MM.1S (cell line): ENCODE measurements around the gene RUSC1.

Experiments used
- DNase-seq: peaks from one replicate; pipeline ENCODE4 v3.0.0-alpha.2; 2015
- H2AFZ ChIP-seq: fragments of 300-600 bp; sonication (generic); 2 replicates; pipeline ENCODE4 v1.6.0; 2016; ENCODE audit warnings: antibody characterized with exemption, low read length
- H3F3A ChIP-seq: fragments of 300-600 bp; sonication (generic); 2 replicates; pipeline ENCODE4 v1.6.1; 2016; ENCODE audit warnings: mild to moderate bottlenecking, antibody characterized with exemption, low read length, moderate library complexity, mixed read lengths; ENCODE audit not compliant: insufficient read depth
- H3K27ac ChIP-seq: fragments of 300-600 bp; sonication (generic); 2 replicates; pipeline ENCODE4 v1.5.1; 2016; ENCODE audit warnings: mild to moderate bottlenecking, low read length
- H3K27me3 ChIP-seq: fragments of 300-600 bp; sonication (generic); replicated peaks from 2 replicates; pipeline ENCODE4 v1.6.0; 2016; ENCODE audit warnings: low read length; ENCODE audit not compliant: insufficient read depth
- H3K36me3 ChIP-seq: fragments of 300-600 bp; sonication (generic); replicated peaks from 2 replicates; pipeline ENCODE4 v1.6.1; 2016; ENCODE audit warnings: mild to moderate bottlenecking, low read length, mixed read lengths; ENCODE audit not compliant: insufficient read depth
- H3K4me1 ChIP-seq: fragments of 300-600 bp; sonication (generic); 2 replicates; pipeline ENCODE4 v1.6.1; 2016; ENCODE audit warnings: low read length, mixed read lengths
- H3K4me2 ChIP-seq: fragments of 300-600 bp; sonication (generic); 2 replicates; pipeline ENCODE4 v1.6.0; 2016; ENCODE audit warnings: low read depth, low read length
- H3K4me3 ChIP-seq: fragments of 300-600 bp; sonication (generic); 2 replicates; pipeline ENCODE4 v1.5.1; 2016; ENCODE audit warnings: low read length, mixed read lengths
- H3K79me2 ChIP-seq: fragments of 300-600 bp; sonication (generic); 2 replicates; pipeline ENCODE4 v1.6.1; 2016; ENCODE audit warnings: mixed run types, low read length, mixed read lengths
- H3K9ac ChIP-seq: fragments of 300-600 bp; sonication (generic); 2 replicates; pipeline ENCODE4 v1.6.1; 2016; ENCODE audit warnings: low read length, mixed read lengths
- H3K9me2 ChIP-seq: fragments of 300-600 bp; sonication (generic); replicated peaks from 2 replicates; pipeline ENCODE4 v1.6.1; 2016; ENCODE audit warnings: mild to moderate bottlenecking, low read length, mixed read lengths; ENCODE audit not compliant: insufficient read depth
- H3K9me3 ChIP-seq: fragments of 300-600 bp; sonication (generic); replicated peaks from 2 replicates; pipeline ENCODE4 v1.6.1; 2016; ENCODE audit warnings: mild to moderate bottlenecking, low read length, mixed read lengths; ENCODE audit not compliant: insufficient read depth
- H4K20me1 ChIP-seq: fragments of 300-600 bp; sonication (generic); 2 replicates; pipeline ENCODE4 v1.6.1; 2016; ENCODE audit warnings: mild to moderate bottlenecking, low read length, moderate library complexity, mixed read lengths; ENCODE audit not compliant: insufficient read depth
- EZH2 ChIP-seq: fragments of 300-600 bp; sonication (generic); optimal IDR thresholded peaks from 2 replicates; pipeline ENCODE3; 2017; ENCODE audit warnings: low read depth, mild to moderate bottlenecking, antibody characterized with exemption, low read length, mixed read lengths
- EZH2phosphoT487 ChIP-seq: fragments of 300-600 bp; sonication (generic); IDR thresholded peaks from 2 replicates; pipeline ENCODE4 v1.6.1; 2018; ENCODE audit warnings: antibody characterized with exemption, low read length
- TF ChIP-seq, protein P1 (sequence below): fragments of 300-600 bp; sonication (generic); IDR thresholded peaks from 2 replicates; pipeline ENCODE4 v1.5.1; 2016; ENCODE audit warnings: antibody characterized with exemption, low read length, mixed read lengths

Gene RUSC1

DNA sequence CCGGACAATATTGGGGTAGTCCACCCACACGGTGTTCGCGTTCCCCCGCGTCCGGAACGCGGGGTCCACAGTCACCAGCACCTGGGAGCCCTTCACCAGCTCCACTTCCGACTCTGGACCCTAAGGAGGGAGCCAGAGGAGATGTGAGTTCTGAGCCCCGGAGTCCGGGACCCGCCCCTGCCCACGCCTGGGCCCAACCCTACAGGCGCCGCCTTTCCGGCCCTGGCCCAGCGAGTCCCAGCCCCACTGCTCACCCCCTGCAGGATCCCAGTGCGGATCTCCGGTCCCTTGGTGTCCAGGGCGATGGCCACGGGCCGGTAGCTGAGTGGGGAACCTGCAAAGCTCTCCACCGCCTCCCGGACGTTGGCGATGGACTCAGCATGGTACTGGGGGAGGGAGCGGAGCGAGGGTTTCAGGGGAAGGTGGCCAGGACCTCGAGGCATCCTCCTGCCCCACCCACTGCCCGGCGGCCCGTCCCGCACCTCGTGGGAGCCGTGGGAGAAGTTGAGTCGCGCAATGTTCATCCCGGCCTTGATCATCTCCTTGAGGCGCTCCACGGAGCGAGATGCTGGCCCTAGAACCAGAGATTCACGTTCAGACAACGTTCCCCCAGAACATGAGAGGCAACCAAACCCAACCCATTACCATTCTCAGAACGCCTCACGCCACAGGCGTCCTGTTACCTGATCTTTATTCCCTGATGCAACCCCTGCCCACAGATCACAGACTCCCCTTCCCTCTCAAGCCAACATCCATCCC, 25.3 kb upstream of the RUSC1 start:
- H3K79me2 ChIP-seq = no peaks in the 10 kb centered on the region
- H3K36me3 ChIP-seq = no peaks in the 10 kb centered on the region
- H3K4me1 ChIP-seq = peaks cover 15% of the 10 kb centered on the region
- H3K27me3 ChIP-seq = 0 out of 2 replicates have a peak, but pooled peaks cover 6% of the 10 kb centered on the region
- no peak overlapping the region for H3K9ac ChIP-seq
- H4K20me1 ChIP-seq = no peaks in the 10 kb centered on the region
- H3K4me3 ChIP-seq = no peak overlapping the region
- no peaks in the 10 kb centered on the region for H3K9me2 ChIP-seq
- DNase-seq = no peak
- peaks cover 13% of the 10 kb centered on the region for H3F3A ChIP-seq
- no peak overlapping the region for H2AFZ ChIP-seq
- no peak overlapping the region for H3K27ac ChIP-seq
- TF ChIP-seq, protein P1, sequence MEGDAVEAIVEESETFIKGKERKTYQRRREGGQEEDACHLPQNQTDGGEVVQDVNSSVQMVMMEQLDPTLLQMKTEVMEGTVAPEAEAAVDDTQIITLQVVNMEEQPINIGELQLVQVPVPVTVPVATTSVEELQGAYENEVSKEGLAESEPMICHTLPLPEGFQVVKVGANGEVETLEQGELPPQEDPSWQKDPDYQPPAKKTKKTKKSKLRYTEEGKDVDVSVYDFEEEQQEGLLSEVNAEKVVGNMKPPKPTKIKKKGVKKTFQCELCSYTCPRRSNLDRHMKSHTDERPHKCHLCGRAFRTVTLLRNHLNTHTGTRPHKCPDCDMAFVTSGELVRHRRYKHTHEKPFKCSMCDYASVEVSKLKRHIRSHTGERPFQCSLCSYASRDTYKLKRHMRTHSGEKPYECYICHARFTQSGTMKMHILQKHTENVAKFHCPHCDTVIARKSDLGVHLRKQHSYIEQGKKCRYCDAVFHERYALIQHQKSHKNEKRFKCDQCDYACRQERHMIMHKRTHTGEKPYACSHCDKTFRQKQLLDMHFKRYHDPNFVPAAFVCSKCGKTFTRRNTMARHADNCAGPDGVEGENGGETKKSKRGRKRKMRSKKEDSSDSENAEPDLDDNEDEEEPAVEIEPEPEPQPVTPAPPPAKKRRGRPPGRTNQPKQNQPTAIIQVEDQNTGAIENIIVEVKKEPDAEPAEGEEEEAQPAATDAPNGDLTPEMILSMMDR = no peak
- TF ChIP-seq EZH2 (no peak), EZH2phosphoT487 (no peak)
- no peak overlapping the region for H3K4me2 ChIP-seq
- no peaks in the 10 kb centered on the region for H3K9me3 ChIP-seq

DNA sequence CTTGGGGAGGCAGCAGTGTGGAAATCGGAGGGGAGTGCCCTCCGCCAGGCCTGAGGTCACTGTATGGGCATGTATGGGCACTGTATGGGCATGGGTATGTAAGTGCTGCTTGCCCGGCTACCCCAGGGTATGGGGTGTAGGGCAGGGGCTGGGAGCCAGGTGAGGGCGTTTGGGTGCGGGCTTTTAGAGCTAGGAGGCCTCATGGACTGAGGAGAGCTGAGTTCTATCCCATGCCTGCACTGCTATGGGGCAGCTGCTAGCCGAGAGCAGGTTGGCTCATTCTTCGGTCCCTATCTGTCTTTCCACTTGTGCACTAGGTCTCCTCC, 24.8 kb upstream of the RUSC1 start:
- Histone ChIP-seq H2AFZ (no peak overlapping the region), H3K9ac (no peak overlapping the region), H3K9me3 (no peaks in the 10 kb centered on the region), H3K4me3 (no peak overlapping the region), H3K27me3 (0 out of 2 replicates have a peak, but pooled peaks cover 6% of the 10 kb centered on the region), H3K4me1 (peaks cover 15% of the 10 kb centered on the region), H3K79me2 (no peaks in the 10 kb centered on the region), H3K9me2 (no peaks in the 10 kb centered on the region), H3K27ac (no peak overlapping the region), H4K20me1 (no peaks in the 10 kb centered on the region), H3K36me3 (no peaks in the 10 kb centered on the region), H3K4me2 (no peak overlapping the region), H3F3A (peaks cover 13% of the 10 kb centered on the region)
- no peak for DNase-seq
- TF ChIP-seq EZH2phosphoT487 = no peak
- TF ChIP-seq, protein P1 = no peak
- TF ChIP-seq EZH2 = no peak

DNA sequence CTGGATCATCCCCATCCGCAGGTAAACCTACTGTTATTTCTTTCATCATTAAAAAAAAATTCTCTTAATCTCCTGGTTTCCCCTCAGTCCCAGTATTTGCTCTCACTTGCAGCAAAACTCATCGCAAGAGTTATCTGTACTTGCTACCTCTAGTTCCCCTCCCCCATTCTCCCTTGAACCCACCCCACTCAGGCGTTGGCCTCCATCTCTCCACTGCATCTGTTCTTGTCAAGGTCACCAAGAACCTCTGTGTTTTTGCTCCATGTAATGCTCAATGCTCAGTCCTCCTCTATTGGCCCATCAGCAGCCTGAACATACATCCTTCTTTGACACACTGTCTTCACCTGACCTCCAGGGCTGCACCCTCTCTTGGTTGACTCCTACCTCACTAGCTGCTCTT, 24.0 kb upstream of the RUSC1 start:
- Histone ChIP-seq H3K4me2 (peak overlapping the region; percentile 80), H3K9ac (no peak overlapping the region; the same call in 1 of the 2 replicates), H3K4me1 (peaks cover 15% of the 10 kb centered on the region), H3K4me3 (no peak overlapping the region), H3K9me2 (no peaks in the 10 kb centered on the region), H2AFZ (peak overlapping the region; percentile 71), H4K20me1 (no peaks in the 10 kb centered on the region), H3K9me3 (no peaks in the 10 kb centered on the region), H3K27me3 (0 out of 2 replicates have a peak, but pooled peaks cover 6% of the 10 kb centered on the region), H3K79me2 (no peaks in the 10 kb centered on the region), H3F3A (peaks cover 13% of the 10 kb centered on the region), H3K27ac (peak overlapping the region; percentile 68), H3K36me3 (no peaks in the 10 kb centered on the region)
- TF ChIP-seq EZH2phosphoT487 (no peak), EZH2 (no peak)
- TF ChIP-seq, protein P1 = no peak
- no peak for DNase-seq
